H1 (cell line): Measurements from ENCODE around the gene CELF2. TPM values are rescaled to one million over a fixed set of nuclear protein-coding genes. Genes with fewer than 3 reads are reported as not detected.

ENCODE experiments used
- BCL11A ChIP-seq, 2 experiments: IDR thresholded peaks; one replicate each; pipeline ENCODE4 v1.6.1; 2011; ENCODE audit warnings: low read depth in 2 of 2, low read length in 2 of 2, mild to moderate bottlenecking in 2 of 2
- EZH2 ChIP-seq: fragments of 200-600 bp; sonication (generic); IDR thresholded peaks from 2 replicates; pipeline ENCODE4 v1.7.1; 2012; ENCODE audit warnings: low read depth, mild to moderate bottlenecking, moderate library complexity, low read length, inconsistent platforms; ENCODE audit not compliant: severe bottlenecking
- NANOG ChIP-seq: IDR thresholded peaks from 2 replicates; pipeline ENCODE4 v1.6.1; 2011; ENCODE audit warnings: low read length, low read depth, mild to moderate bottlenecking, inconsistent platforms; ENCODE audit not compliant: insufficient read depth, poor library complexity, severe bottlenecking
- POU5F1 ChIP-seq: IDR thresholded peaks from 2 replicates; pipeline ENCODE4 v1.6.1; 2011; ENCODE audit warnings: low read depth, mild to moderate bottlenecking, low read length, moderate library complexity
- SIN3A ChIP-seq, 2 experiments: IDR thresholded peaks in 1 of 2; conservative IDR thresholded peaks in 1 of 2; 2 replicates each; pipeline ENCODE4 v1.6.1; 2011 to 2012; ENCODE audit warnings: low read length in 2 of 2, improper control_type of control experiment in 1 of 2, low read depth in 1 of 2, mild to moderate bottlenecking in 1 of 2
- SRF ChIP-seq: IDR thresholded peaks from 2 replicates; pipeline ENCODE4 v1.6.1; 2011; ENCODE audit warnings: mild to moderate bottlenecking, low read depth, low read length, moderate library complexity
- TAF1 ChIP-seq: IDR thresholded peaks from 2 replicates; pipeline ENCODE4 v1.6.1; 2011; ENCODE audit warnings: mild to moderate bottlenecking, low read depth, low read length
- TCF12 ChIP-seq: IDR thresholded peaks from 2 replicates; pipeline ENCODE4 v1.6.1; 2011; ENCODE audit warnings: low read depth, mild to moderate bottlenecking, low read length
- polyA plus RNA-seq, 7 experiments: library from polyadenylated mRNA; depleted of rRNA in 3 of 7; stranded (reverse) in 5 of 7; unstranded in 2 of 7; fragments of >200 nt in 5 of 7; fragments of 200-250 nt in 2 of 7; gene quantifications; 1 replicate in 5 of 7; 2 replicates in 1 of 7; 4 replicates in 1 of 7; pipeline versions ENCODE4 v1.2.1 to v1.2.3, GENCODE V29; 2011 to 2013; ENCODE audit warnings: missing spikeins in 2 of 7, mixed read lengths in 2 of 7
- total RNA-seq: library from RNA; stranded (reverse); fragmentation: NEBNext Ultra II Directional; extraction: Animal tissue kit (Norgen Biotek cat#: 25700); gene quantifications from 2 replicates; pipeline ENCODE4 v1.2.1, GENCODE V29; 2021
- TF ChIP-seq, protein P1 (sequence below): fragments of 300-600 bp; sonication (generic); IDR thresholded peaks from 2 replicates; pipeline ENCODE4 v1.7.1; 2012; ENCODE audit warnings: low read length, moderate library complexity, mild to moderate bottlenecking, inconsistent platforms; ENCODE audit not compliant: insufficient replicate concordance
- TF ChIP-seq, protein P2 (sequence below): IDR thresholded peaks from 2 replicates; pipeline ENCODE4 v1.6.1; 2012; ENCODE audit warnings: low read length, inconsistent platforms

The CELF2 gene
- total and polyA plus RNA-seq, 2 of the 8 experiments (the other 6 are each of a cell fraction or from before 2014, with no cell fraction given), result 18.3 to 22.7 TPM

DNA sequence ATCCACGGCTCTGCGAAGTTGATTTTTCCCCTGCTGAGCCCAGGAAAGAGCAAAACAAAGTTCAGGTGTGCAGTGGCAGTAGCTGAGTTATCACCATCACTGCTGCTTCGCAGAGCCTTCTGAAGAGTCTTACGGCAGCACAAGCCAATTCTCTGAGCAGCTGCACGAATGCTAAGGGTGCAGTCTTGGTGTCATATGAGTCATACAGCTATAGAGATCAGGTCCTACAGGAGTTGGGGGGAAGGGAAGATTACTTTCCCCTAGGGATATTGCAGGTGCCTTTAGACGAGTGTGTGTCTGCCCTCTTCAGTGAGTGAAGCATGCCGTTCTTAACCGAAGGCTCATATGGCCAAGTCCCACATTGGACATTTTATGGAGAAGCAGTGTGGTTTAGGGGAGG, 227.8 kb downstream of the CELF2 start (continued):
- TF ChIP-seq, protein P1, sequence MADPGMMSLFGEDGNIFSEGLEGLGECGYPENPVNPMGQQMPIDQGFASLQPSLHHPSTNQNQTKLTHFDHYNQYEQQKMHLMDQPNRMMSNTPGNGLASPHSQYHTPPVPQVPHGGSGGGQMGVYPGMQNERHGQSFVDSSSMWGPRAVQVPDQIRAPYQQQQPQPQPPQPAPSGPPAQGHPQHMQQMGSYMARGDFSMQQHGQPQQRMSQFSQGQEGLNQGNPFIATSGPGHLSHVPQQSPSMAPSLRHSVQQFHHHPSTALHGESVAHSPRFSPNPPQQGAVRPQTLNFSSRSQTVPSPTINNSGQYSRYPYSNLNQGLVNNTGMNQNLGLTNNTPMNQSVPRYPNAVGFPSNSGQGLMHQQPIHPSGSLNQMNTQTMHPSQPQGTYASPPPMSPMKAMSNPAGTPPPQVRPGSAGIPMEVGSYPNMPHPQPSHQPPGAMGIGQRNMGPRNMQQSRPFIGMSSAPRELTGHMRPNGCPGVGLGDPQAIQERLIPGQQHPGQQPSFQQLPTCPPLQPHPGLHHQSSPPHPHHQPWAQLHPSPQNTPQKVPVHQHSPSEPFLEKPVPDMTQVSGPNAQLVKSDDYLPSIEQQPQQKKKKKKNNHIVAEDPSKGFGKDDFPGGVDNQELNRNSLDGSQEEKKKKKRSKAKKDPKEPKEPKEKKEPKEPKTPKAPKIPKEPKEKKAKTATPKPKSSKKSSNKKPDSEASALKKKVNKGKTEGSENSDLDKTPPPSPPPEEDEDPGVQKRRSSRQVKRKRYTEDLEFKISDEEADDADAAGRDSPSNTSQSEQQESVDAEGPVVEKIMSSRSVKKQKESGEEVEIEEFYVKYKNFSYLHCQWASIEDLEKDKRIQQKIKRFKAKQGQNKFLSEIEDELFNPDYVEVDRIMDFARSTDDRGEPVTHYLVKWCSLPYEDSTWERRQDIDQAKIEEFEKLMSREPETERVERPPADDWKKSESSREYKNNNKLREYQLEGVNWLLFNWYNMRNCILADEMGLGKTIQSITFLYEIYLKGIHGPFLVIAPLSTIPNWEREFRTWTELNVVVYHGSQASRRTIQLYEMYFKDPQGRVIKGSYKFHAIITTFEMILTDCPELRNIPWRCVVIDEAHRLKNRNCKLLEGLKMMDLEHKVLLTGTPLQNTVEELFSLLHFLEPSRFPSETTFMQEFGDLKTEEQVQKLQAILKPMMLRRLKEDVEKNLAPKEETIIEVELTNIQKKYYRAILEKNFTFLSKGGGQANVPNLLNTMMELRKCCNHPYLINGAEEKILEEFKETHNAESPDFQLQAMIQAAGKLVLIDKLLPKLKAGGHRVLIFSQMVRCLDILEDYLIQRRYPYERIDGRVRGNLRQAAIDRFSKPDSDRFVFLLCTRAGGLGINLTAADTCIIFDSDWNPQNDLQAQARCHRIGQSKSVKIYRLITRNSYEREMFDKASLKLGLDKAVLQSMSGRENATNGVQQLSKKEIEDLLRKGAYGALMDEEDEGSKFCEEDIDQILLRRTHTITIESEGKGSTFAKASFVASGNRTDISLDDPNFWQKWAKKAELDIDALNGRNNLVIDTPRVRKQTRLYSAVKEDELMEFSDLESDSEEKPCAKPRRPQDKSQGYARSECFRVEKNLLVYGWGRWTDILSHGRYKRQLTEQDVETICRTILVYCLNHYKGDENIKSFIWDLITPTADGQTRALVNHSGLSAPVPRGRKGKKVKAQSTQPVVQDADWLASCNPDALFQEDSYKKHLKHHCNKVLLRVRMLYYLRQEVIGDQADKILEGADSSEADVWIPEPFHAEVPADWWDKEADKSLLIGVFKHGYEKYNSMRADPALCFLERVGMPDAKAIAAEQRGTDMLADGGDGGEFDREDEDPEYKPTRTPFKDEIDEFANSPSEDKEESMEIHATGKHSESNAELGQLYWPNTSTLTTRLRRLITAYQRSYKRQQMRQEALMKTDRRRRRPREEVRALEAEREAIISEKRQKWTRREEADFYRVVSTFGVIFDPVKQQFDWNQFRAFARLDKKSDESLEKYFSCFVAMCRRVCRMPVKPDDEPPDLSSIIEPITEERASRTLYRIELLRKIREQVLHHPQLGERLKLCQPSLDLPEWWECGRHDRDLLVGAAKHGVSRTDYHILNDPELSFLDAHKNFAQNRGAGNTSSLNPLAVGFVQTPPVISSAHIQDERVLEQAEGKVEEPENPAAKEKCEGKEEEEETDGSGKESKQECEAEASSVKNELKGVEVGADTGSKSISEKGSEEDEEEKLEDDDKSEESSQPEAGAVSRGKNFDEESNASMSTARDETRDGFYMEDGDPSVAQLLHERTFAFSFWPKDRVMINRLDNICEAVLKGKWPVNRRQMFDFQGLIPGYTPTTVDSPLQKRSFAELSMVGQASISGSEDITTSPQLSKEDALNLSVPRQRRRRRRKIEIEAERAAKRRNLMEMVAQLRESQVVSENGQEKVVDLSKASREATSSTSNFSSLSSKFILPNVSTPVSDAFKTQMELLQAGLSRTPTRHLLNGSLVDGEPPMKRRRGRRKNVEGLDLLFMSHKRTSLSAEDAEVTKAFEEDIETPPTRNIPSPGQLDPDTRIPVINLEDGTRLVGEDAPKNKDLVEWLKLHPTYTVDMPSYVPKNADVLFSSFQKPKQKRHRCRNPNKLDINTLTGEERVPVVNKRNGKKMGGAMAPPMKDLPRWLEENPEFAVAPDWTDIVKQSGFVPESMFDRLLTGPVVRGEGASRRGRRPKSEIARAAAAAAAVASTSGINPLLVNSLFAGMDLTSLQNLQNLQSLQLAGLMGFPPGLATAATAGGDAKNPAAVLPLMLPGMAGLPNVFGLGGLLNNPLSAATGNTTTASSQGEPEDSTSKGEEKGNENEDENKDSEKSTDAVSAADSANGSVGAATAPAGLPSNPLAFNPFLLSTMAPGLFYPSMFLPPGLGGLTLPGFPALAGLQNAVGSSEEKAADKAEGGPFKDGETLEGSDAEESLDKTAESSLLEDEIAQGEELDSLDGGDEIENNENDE, result no peak
- TF ChIP-seq SIN3A (conservative IDR thresholded peaks at IDR 0.05 in 1 of 2, IDR thresholded peaks at IDR 0.05 in 1 of 2; ENCODE audit: low read depth in 1 of 2, low read length in 2 of 2) (no peak), POU5F1 (no peak), SRF (no peak), EZH2 (no peak), TAF1 (no peak), TCF12 (no peak), BCL11A (IDR thresholded peaks at IDR 0.05; ENCODE audit: low read depth in 2 of 2, low read length in 2 of 2) (no peak), NANOG (no peak)
- TF ChIP-seq, protein P2, sequence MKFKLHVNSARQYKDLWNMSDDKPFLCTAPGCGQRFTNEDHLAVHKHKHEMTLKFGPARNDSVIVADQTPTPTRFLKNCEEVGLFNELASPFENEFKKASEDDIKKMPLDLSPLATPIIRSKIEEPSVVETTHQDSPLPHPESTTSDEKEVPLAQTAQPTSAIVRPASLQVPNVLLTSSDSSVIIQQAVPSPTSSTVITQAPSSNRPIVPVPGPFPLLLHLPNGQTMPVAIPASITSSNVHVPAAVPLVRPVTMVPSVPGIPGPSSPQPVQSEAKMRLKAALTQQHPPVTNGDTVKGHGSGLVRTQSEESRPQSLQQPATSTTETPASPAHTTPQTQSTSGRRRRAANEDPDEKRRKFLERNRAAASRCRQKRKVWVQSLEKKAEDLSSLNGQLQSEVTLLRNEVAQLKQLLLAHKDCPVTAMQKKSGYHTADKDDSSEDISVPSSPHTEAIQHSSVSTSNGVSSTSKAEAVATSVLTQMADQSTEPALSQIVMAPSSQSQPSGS, result no peak
